NCI-H2227 (cell line): ENCODE data around the gene IQSEC1.
"Not testable (repeated sequence)": the region's sequence is repeated elsewhere in the genome, so short reads cannot be mapped to it uniquely, and the experiment has no call there.

Experiments
- DNase-seq: peaks from one replicate; lab custom pipeline; 2025; ENCODE audit not compliant: unreplicated experiment; lab: John Stamatoyannopoulos, UW

Gene IQSEC1

DNA sequence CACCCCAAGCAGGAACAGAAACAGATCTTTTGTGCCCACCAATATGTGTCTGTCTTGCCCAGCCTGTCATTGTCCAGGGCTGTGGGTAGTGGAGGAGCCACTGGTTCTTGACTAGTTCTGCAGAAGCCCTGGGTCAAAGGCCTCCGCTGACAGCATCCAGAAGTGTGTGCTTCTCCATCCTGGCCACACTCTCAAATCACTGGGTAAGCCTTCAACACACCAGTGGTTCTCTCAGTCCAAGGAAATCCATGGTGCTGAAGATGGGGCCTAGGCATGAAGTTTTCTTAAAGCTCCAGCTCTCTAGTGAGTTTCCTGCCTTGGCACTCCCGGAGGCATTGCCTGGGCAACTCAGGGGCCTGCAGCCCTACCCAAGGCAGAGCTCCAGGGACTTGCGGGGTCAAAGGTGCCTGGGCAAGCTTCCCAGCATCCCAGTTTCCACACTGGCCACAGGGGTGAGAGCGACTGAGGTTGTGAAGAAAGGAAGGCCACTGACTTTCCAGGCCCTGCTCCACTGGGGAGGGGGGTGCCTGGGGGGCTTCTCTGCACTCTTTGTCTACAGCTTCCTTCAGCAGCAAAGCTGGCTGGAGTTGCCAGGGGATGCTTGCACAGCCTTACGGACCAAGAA lies 193.9 kb downstream of the IQSEC1 start:
- no peak for DNase-seq

DNA sequence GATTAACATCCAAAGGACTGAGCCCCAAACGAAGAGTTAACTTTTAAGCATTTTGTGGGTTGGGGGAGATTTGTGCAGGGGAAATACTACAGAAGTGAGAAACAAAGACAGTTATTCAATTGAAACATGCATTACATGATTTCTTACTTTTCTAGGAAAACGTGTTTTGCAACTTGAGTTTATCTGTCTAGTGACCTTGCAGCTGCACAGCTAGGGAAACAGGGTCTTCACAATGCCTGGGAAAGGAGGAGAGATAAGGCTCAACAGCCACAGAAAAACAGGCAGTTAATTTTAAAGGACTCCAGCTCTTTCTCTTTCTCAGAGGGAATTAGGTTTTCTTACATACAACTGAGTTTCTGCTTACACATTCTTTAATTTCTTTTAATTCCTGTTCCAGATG lies 194.5 kb downstream of the IQSEC1 start:
- not testable (repeated sequence) for DNase-seq

DNA sequence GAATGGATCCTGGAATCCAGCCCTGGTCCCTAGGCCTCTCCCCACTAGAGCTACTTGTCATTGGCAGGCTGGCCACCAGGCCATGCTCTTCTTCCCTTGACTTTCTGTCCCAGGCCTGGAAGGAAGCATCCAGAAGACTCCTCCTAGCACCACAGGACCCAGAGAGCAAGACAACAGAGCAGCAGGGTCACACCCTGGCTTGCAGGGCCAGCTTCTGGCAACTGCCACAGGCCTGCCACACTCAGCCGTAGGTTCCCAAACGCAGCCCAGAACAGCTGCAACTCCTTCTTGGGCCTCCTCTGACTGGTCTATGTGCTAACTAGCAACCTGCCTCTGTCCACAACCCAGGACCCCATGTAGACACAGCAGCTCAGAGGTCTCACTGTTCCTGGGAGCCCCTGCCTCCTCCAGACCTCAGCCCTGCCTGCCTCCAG lies 195.1 kb downstream of the IQSEC1 start:
- no peak for DNase-seq

DNA sequence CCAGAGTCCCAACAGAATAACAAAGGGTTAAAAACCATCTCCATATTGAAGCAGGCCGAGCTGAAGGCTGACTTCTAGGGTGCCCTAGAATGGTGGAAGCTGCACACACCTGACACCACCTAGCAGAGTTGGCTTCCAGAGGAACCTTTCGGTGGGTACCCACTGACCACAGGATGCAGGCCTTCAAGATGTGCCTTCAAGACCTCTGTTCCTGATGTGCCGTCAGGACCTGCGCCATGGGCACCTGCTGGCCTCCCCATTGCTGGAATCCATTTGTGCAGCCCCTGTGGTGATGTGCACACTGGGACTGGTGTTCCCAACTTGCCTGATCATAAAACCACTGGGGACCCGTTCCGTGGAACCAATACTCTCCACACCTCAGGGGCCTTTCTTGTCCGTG lies 196.2 kb downstream of the IQSEC1 start:
- no peak for DNase-seq

DNA sequence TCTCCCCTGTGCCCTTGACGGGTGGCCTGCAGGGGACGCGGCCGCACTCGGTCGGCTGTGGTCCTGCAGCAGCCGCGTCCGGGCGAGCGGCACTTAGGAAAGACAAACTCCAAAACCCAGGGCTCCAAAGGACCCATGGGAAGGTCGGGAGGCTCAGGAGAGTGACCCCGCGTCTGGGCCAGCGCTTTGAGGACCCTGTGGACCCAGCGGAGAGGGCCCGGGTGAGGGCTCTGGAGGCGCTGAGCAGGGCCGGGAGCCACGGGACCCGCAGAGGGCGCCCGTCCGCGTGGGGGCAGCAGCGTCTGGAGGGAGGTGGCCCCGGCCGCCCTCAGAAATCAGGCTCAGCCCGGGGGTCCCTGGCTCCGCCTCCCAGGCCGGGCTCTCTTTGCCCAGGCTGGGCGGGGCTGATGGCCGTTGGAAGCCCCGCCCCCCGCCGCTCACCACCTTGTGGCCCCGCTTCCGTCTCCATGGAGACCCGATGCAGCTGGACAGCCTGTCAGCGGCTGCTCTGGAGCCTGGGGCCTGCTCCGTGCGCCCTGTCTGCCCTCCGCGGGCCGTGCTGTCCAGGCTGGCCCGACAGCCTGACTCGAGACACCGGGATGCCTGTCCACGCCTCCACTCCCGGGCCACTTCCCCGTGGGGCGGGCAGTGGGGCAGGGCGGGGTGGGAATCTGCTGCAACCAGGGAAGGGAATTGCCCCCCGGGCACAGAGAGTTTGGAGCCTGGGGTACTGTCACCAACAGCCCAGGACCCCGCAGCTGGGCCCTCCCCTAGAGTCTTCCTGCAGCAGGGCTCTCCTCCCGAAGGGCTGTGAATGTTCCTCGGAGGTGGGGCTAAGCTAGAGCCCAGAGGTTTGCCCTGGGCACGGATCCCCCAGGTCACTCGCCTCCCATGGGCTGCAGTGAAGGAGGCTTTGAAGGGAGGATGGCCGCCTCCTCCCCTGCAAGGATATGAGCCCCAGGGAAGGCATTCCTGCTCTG lies 197.1 kb downstream of the IQSEC1 start:
- peak; percentile 51 for DNase-seq

DNA sequence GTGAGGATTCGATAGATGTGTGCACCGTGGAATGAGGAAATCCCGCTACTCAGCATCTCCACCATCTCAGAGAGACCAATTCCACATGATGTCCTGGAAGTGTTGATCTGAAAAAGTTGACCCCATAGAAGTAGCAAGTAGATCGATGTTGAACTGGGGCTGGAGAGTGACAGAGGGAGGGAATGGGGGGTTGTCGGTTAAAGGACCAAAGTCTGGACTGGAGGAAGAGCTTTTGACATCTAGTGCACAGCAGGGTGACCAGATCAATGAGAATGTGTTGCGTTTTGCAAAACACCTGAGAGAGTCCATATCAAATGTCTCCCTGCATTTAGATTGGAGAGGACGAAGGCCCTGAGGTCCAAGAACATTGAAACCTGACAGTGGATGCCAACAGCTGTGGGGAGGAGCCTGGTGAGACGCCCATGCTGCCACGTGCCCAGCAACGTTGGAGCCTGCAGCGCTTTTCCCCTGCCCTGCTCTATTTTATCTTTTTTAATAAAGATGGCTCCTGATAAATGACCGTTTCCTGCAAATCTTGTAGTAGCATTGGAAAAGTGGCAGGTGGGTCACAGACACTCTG lies 201.7 kb downstream of the IQSEC1 start:
- no peak for DNase-seq

DNA sequence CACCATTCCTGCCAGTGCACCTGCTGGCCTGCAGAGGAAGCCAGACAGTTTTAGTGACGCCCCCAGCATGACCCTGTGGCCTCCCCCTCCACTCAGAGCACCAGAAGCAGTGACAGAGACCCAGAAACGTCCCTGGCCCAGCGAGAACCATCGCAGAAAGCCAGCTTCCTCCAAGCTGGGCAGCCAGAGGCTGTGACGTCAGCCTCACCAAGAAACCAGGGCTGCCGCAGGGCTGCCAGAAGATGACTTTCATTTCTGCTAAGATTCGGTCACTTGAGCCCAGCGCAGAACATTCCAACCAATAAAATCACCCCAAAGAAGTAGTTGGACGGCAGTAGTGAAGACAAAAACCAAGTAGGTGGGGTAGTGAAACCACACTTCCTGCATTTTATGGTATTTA lies 202.3 kb downstream of the IQSEC1 start:
- DNase-seq: no peak

DNA sequence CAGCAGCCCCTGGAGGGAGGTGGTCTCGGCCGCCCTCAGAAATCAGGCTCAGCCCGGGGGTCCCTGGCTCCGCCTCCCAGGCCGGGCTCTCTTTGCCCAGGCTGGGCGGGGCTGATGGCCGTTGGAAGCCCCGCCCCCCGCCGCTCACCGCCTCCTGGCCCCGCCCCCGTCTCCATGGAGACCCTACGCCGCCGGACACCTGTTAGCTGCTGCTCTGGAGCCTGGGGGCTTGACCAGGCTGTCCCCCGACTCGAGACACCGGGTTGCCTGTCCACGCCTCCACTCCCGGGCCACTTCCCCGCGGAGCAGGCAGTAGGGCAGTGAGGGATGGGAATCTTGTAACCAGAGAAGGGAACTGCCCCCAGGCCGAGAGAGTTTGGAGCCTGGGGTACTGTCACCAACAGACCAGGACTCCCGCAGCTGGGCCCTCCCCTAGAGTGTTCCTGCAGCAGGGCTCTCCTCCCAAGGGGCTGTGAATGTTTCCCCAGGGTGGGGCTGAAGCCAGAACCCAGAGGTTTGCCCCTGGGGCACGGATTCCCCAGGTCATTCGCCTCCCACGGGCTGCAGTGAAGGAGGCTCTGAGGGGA lies 204.1 kb downstream of the IQSEC1 start:
- DNase-seq: peak; percentile 60

DNA sequence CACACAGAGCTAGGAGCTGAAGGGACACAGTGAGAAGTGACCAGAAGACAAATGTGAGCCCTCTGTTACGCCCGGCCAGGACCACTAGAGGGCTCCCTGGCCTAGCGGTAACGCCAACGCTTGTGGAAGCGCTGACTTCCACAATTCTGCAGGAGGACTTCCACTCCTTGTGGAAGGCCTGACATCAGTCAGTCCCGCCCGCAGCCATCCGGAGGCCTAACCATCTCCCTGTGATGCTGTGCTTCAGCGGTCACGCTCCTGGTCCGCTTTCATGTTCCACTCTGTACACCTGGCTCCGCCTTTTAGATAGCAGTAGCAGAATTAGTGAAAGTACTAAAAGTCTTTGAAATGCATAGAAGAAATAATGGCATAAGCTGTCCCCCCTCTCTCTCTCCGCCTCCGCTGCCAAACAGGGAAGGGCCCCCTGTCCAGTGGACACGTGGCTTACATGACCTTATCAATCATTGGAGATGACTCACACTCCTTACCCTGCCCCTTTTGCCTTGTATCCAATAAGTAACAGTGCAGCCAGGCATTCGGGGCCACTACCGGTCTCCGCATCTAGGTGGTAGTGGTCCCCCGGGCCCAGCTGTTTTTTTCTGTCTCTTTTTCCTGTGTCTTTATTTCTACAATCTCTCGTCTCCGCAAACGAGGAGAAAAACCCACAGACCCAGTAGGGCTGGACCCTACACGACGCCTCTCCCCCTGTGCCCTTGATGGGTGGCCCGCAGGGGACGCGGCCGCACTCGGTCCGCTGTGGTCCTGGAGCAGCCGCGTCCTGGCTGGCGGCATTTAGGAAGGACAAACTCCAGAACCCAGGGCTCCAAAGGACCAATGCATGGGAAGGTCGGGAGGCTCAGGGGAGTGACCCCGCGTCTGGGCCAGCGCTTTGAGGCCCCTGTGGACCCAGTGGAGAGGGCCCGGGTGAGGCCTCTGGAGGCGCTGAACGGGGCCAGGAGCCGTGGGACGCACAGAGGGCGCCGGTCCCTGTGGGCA lies 204.9 kb downstream of the IQSEC1 start:
- DNase-seq: peak; percentile 85

DNA sequence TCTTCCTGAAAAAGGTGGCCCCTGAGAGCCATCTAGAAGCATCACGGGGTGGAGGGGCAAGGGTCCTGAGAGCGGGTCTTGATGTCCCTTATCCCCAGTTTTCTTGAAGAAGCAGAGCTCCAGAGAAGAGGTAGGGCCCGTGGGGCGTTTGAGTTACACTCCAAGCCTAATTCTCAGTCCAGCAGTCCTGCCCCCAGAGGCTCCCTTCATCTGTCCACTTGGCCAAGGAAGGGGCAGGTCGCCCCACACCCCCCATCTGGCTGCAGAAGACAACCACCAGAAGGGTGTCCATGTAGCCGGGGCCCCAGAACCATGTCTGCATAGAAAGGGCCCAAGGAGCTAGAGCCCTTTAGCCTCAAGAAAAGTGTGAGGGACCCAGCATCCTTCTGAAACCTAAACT lies 206.4 kb downstream of the IQSEC1 start:
- no peak for DNase-seq

DNA sequence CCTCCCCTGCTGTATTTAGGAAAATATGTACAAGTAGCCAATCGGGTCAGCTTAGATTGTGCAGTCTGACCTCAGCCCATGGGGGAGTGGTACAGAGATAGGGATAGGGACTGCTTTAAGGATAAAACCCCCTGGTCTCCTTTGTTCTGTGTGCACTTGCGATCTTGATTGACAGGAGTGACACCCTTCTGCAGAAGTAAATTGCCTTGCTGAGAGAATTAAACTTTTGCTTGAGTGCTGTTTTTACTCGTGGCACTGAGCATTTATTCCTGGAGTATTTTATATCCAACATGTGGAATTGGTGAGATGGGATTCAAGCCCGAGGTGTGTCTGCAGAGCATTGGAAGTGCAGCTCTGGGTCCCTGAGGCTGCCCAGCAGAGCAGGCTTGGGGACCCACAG lies 208.0 kb downstream of the IQSEC1 start:
- no peak for DNase-seq

DNA sequence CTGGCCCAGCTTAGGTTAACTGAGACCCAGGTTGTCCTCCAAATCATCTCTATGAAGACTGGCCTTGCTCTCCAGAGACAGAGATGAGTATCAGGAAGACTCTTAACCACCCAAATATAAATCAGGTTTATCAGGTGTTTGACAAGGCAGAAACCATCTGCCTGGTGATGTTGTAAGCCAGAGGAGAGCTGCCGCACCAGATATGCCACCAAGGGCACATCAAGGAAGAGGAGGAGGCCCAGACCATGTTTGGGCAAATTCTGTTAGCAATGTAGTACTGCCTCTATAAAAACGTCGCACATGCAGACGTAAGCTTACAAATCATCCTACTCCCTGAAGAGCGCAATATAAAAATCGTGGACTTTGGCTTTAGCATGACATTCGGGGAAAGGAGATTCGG lies 210.8 kb downstream of the IQSEC1 start:
- no peak for DNase-seq

DNA sequence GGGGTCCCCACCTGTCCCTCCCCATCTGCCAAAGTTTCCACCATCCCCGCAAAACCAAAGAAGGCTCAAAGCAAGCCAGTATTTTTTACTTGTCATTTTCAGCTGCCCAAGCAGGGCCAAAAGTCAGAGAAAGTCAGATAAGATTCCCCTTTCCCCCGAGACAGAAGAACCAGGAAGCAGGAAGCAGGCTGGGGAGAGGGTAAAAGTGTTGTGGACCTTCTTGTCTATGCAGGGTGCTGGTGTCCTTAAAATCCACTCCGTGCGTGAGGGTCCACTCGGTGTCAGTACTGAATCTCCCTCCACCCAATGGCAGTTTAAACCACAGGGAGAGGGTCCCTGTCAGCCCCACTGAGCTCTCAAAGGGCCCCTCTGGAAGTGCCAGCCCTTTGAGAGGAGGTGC lies 211.6 kb downstream of the IQSEC1 start:
- no peak for DNase-seq

DNA sequence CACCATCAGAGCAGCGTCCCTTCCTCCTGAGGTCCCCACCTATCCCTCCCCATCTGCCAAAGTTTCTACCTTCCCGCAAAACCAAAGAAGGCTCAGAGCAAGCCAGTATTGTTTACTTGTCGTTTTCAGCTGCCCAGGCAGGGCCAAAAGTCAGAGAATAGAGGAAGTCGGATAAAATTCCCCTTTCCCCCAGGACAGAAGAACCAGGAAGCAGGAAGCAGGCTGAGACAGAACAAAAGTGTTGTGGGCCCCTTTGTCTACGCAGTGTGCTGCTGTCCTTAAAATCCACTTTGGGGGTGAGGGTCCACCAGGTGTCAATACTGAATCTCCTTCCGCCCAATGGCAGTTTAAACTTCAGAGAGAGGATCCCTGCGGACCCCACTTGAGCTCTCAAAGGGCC lies 213.4 kb downstream of the IQSEC1 start:
- DNase-seq: no peak

DNA sequence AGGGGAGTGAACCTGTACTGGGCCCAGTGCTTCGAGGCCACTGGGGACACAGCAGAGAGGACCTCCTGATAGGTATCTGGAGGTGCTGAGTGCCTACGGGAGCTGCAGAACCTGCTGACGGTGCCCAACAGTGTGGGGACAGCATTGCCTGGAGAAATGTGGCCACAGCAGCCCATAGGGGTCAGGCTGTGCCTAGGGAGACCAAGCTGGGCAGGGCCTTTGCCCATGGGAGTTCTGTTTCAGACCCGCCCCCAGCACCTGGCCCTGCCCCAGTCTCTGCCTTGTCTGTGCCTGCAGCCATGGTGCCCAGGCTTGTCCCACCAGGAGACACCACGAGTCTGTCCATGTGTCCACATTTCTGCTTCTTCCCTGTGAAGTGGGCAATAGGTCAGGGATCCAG lies 216.6 kb downstream of the IQSEC1 start:
- no peak for DNase-seq

DNA sequence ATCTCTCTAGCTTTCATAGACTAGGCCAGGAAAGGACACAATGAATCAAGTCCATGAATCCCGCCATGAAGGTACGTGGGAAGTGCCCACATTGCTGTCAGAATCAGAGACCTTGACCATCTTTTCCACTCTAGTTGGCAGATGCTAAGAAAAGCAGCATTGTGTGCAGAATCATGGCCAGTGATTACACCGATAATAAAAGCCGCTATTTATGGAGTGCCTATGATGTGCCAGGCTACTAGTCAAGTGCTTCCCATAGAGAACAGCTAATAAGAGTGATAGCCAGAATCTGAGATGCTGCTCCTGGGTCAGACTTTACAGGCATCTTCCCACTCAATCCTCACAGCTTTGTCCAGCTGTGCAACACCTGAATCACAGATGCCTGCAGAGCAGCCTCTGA lies 218.7 kb downstream of the IQSEC1 start:
- DNase-seq: no peak

DNA sequence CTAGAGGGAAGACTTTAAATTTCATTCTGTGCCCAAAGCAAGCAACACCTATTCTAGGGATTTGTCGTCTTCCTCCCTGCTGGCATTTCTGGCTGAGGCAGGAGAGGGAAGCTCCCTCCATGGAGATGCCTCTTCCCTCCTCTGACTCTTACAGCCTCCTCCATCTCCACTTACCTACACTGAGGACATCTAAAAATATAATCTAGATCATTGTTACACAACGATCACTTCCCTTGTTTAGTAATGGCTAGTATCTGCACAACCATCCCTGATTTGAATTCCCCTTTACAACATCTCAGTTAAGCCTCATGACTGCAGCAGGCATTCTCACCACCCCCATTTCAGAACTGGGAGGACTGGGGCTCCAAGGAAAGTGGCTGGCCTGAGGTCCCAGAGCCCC lies 219.4 kb downstream of the IQSEC1 start:
- DNase-seq: not testable (repeated sequence)

DNA sequence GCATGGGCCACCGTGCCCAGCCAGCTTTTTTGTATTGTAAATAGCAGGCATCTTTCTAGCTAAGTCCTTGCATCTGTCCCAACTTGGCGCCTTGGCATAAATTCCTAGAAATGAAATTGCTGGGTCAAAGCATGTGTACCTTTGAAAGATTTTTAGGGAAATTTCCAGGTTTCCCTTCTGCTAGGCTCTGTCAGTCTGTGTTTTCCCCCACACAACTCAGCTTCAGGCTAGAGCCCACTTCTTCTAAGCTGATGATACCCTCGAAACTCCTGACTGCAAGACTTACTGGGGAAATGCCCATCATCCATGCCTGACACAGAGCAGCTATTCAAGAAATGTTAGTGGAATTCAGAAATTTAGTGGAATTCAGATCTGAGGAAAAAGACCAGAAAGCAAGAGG lies 221.0 kb downstream of the IQSEC1 start:
- DNase-seq: no peak
